Measurements from ENCODE around the gene IL17RD.

The IL17RD gene

GRCh38 chr3:57179580-57180410 lies 14.6 kb upstream of the IL17RD start:
- ChIA-PET POLR2A (interaction anchor here (0.5 kb wide), 1 partner anchor 702 kb away, joined by 4 read pairs; no protein-coding TSS in a partner anchor), CTCF (interaction anchor here (0.7 to 2.7 kb wide), 8 partner anchors 9 to 316 kb away, joined by 3 to 15 read pairs (median 4); no protein-coding TSS in a partner anchor)
- H3K27ac ChIP-seq (ENCODE audit: insufficient read depth in 1 of 2, low read depth in 1 of 2, low read length in 2 of 2, poor library complexity in 1 of 2, severe bottlenecking in 2 of 2): no peak overlapping the region
- no peaks in the 10 kb centered on the region for H3K36me3 ChIP-seq (ENCODE audit: control insufficient read depth in 4 of 4, insufficient read depth in 4 of 4, low read length in 3 of 4)
- peaks cover 0 to 6% (median 2%) of the 10 kb centered on the region in 4 experiments for H3K4me1 ChIP-seq (ENCODE audit: control extremely low read depth in 1 of 4, control insufficient read depth in 4 of 4, insufficient read depth in 4 of 4, low read length in 3 of 4)
- DNase-seq: peak; percentile 34 to 57 (median 47)
- no peak overlapping the region for H3K4me3 ChIP-seq (ENCODE audit: control insufficient read depth in 1 of 7, extremely low read depth in 1 of 7, insufficient read depth in 4 of 7, low read depth in 2 of 7, low read length in 6 of 7)
- WGBS (ENCODE audit: insufficient coverage): 93% methylated on average over 3 of the region's 5 CpGs
- no peaks in the 10 kb centered on the region for H3K27me3 ChIP-seq (replicated peaks in 2 of 5; ENCODE audit: control insufficient read depth in 4 of 5, insufficient read depth in 5 of 5, low read length in 4 of 5)
- no peaks in the 10 kb centered on the region for H3K9me3 ChIP-seq (ENCODE audit: control extremely low read depth in 1 of 5, control insufficient read depth in 4 of 5, insufficient read depth in 2 of 5, low read depth in 1 of 5, low read length in 4 of 5)

- no peak overlapping the region for H3K4me3 ChIP-seq (ENCODE audit: control insufficient read depth in 1 of 7, extremely low read depth in 1 of 7, insufficient read depth in 4 of 7, low read depth in 2 of 7, low read length in 6 of 7)
- no peak for DNase-seq
- no peaks in the 10 kb centered on the region for H3K36me3 ChIP-seq (ENCODE audit: control insufficient read depth in 4 of 4, insufficient read depth in 4 of 4, low read length in 3 of 4)
- no peaks in the 10 kb centered on the region for H3K9me3 ChIP-seq (ENCODE audit: control extremely low read depth in 1 of 5, control insufficient read depth in 4 of 5, insufficient read depth in 2 of 5, low read depth in 1 of 5, low read length in 4 of 5)
- ChIA-PET POLR2A (no interaction called here), CTCF (interaction anchor here (0.6 to 1.8 kb wide), 2 partner anchors 17 to 513 kb away, joined by 3 to 4 read pairs; no protein-coding TSS in a partner anchor)
- H3K27ac ChIP-seq (ENCODE audit: insufficient read depth in 1 of 2, low read depth in 1 of 2, low read length in 2 of 2, poor library complexity in 1 of 2, severe bottlenecking in 2 of 2): no peak overlapping the region
- WGBS (ENCODE audit: insufficient coverage): no CpG with 5 or more reads among the region's 1 CpG
- H3K4me1 ChIP-seq (ENCODE audit: control extremely low read depth in 1 of 4, control insufficient read depth in 4 of 4, insufficient read depth in 4 of 4, low read length in 3 of 4): peaks cover 0 to 19% (median 11%) of the 10 kb centered on the region in 4 experiments
- peaks cover 0 to under 1% (median 0%) of the 10 kb centered on the region in 5 experiments for H3K27me3 ChIP-seq (replicated peaks in 2 of 5; ENCODE audit: control insufficient read depth in 4 of 5, insufficient read depth in 5 of 5, low read length in 4 of 5)
Measured at GRCh38 chr3:57176045-57176444, 10.9 kb upstream of the IL17RD start.

GRCh38 chr3:57173687-57174086 lies 8.5 kb upstream of the IL17RD start:
- CTCF ChIA-PET: interaction anchor here (1.1 to 1.4 kb wide), 2 partner anchors 8 to 47 kb away, joined by 3 to 4 read pairs; no protein-coding TSS in a partner anchor
- Histone ChIP-seq H3K4me3 (ENCODE audit: control insufficient read depth in 1 of 7, extremely low read depth in 1 of 7, insufficient read depth in 4 of 7, low read depth in 2 of 7, low read length in 6 of 7) (no peak overlapping the region), H3K27me3 (replicated peaks in 2 of 5; ENCODE audit: control insufficient read depth in 4 of 5, insufficient read depth in 5 of 5, low read length in 4 of 5) (peaks cover 0 to 11% (median 10%) of the 10 kb centered on the region in 5 experiments), H3K4me1 (ENCODE audit: control extremely low read depth in 1 of 4, control insufficient read depth in 4 of 4, insufficient read depth in 4 of 4, low read length in 3 of 4) (peaks cover 5 to 27% (median 17%) of the 10 kb centered on the region in 4 experiments), H3K27ac (ENCODE audit: insufficient read depth in 1 of 2, low read depth in 1 of 2, low read length in 2 of 2, poor library complexity in 1 of 2, severe bottlenecking in 2 of 2) (no peak overlapping the region), H3K36me3 (ENCODE audit: control insufficient read depth in 4 of 4, insufficient read depth in 4 of 4, low read length in 3 of 4) (no peaks in the 10 kb centered on the region), H3K9me3 (ENCODE audit: control extremely low read depth in 1 of 5, control insufficient read depth in 4 of 5, insufficient read depth in 2 of 5, low read depth in 1 of 5, low read length in 4 of 5) (no peaks in the 10 kb centered on the region)
- 0% methylated on average over 1 of the region's 2 CpGs for WGBS (ENCODE audit: insufficient coverage)
- POLR2A ChIA-PET: interaction anchor here (0.7 kb wide), 1 partner anchor 127 kb away, joined by 3 read pairs; no protein-coding TSS in a partner anchor
- DNase-seq: no peak

GRCh38 chr3:57170946-57171345 lies 5.8 kb upstream of the IL17RD start:
- H3K4me3 ChIP-seq (ENCODE audit: control insufficient read depth in 1 of 7, extremely low read depth in 1 of 7, insufficient read depth in 4 of 7, low read depth in 2 of 7, low read length in 6 of 7): no peak overlapping the region
- 100% methylated on average over 1 of the region's 1 CpG for WGBS (ENCODE audit: insufficient coverage)
- H3K4me1 ChIP-seq (ENCODE audit: control extremely low read depth in 1 of 4, control insufficient read depth in 4 of 4, insufficient read depth in 4 of 4, low read length in 3 of 4): peaks cover 5 to 27% (median 17%) of the 10 kb centered on the region in 4 experiments
- H3K27me3 ChIP-seq (replicated peaks in 2 of 5; ENCODE audit: control insufficient read depth in 4 of 5, insufficient read depth in 5 of 5, low read length in 4 of 5): peaks cover under 1 to 38% (median 26%) of the 10 kb centered on the region in 5 experiments
- H3K36me3 ChIP-seq (ENCODE audit: control insufficient read depth in 4 of 4, insufficient read depth in 4 of 4, low read length in 3 of 4): no peaks in the 10 kb centered on the region
- H3K9me3 ChIP-seq (ENCODE audit: control extremely low read depth in 1 of 5, control insufficient read depth in 4 of 5, insufficient read depth in 2 of 5, low read depth in 1 of 5, low read length in 4 of 5): no peaks in the 10 kb centered on the region
- ChIA-PET CTCF (interaction anchor here (0.7 to 2.3 kb wide), 13 partner anchors 8 to 587 kb away, joined by 3 to 15 read pairs (median 4); no protein-coding TSS in a partner anchor), POLR2A (no interaction called here)
- no peak for DNase-seq
- no peak overlapping the region for H3K27ac ChIP-seq (ENCODE audit: insufficient read depth in 1 of 2, low read depth in 1 of 2, low read length in 2 of 2, poor library complexity in 1 of 2, severe bottlenecking in 2 of 2)

- H3K36me3 ChIP-seq (ENCODE audit: control insufficient read depth in 4 of 4, insufficient read depth in 4 of 4, low read length in 3 of 4): no peaks in the 10 kb centered on the region
- POLR2A ChIA-PET: no interaction called here
- CTCF ChIA-PET: interaction anchor here (0.7 to 2.3 kb wide), 19 partner anchors 8 to 588 kb away, joined by 3 to 15 read pairs (median 4); partner anchors contain the start of gene PDE12
- WGBS (ENCODE audit: insufficient coverage): 2% methylated on average over 33 of the region's 40 CpGs
- H3K27me3 ChIP-seq (replicated peaks in 2 of 5; ENCODE audit: control insufficient read depth in 4 of 5, insufficient read depth in 5 of 5, low read length in 4 of 5): peaks cover 5 to 45% (median 28%) of the 10 kb centered on the region in 5 experiments
- DNase-seq: peak; percentile 60 to 81 (median 76)
- H3K4me1 ChIP-seq (ENCODE audit: control extremely low read depth in 1 of 4, control insufficient read depth in 4 of 4, insufficient read depth in 4 of 4, low read length in 3 of 4): peaks cover 7 to 33% (median 19%) of the 10 kb centered on the region in 4 experiments
- peak overlapping the region; percentile 2 to 74 (median 62) for H3K4me3 ChIP-seq (ENCODE audit: control insufficient read depth in 1 of 7, extremely low read depth in 1 of 7, insufficient read depth in 4 of 7, low read depth in 2 of 7, low read length in 6 of 7)
- H3K9me3 ChIP-seq (ENCODE audit: control extremely low read depth in 1 of 5, control insufficient read depth in 4 of 5, insufficient read depth in 2 of 5, low read depth in 1 of 5, low read length in 4 of 5): no peaks in the 10 kb centered on the region
- no peak overlapping the region for H3K27ac ChIP-seq (ENCODE audit: insufficient read depth in 1 of 2, low read depth in 1 of 2, low read length in 2 of 2, poor library complexity in 1 of 2, severe bottlenecking in 2 of 2)
Measured at GRCh38 chr3:57169872-57170623, 4.9 kb upstream of the IL17RD start.

GRCh38 chr3:57169108-57169507 lies 4.0 kb upstream of the IL17RD start:
- Histone ChIP-seq H3K9me3 (ENCODE audit: control extremely low read depth in 1 of 5, control insufficient read depth in 4 of 5, insufficient read depth in 2 of 5, low read depth in 1 of 5, low read length in 4 of 5) (no peaks in the 10 kb centered on the region), H3K27me3 (replicated peaks in 2 of 5; ENCODE audit: control insufficient read depth in 4 of 5, insufficient read depth in 5 of 5, low read length in 4 of 5) (peaks cover 7 to 54% (median 30%) of the 10 kb centered on the region in 5 experiments), H3K27ac (ENCODE audit: insufficient read depth in 1 of 2, low read depth in 1 of 2, low read length in 2 of 2, poor library complexity in 1 of 2, severe bottlenecking in 2 of 2) (no peak overlapping the region), H3K4me3 (ENCODE audit: control insufficient read depth in 1 of 7, extremely low read depth in 1 of 7, insufficient read depth in 4 of 7, low read depth in 2 of 7, low read length in 6 of 7) (no peak overlapping the region), H3K36me3 (ENCODE audit: control insufficient read depth in 4 of 4, insufficient read depth in 4 of 4, low read length in 3 of 4) (no peaks in the 10 kb centered on the region), H3K4me1 (ENCODE audit: control extremely low read depth in 1 of 4, control insufficient read depth in 4 of 4, insufficient read depth in 4 of 4, low read length in 3 of 4) (peaks cover 7 to 34% (median 24%) of the 10 kb centered on the region in 4 experiments)
- POLR2A ChIA-PET: no interaction called here
- CTCF ChIA-PET: interaction anchor here (0.8 to 2.3 kb wide), 14 partner anchors 9 to 387 kb away, joined by 3 to 15 read pairs (median 4); partner anchors contain the start of gene PDE12
- 60% methylated on average over 1 of the region's 3 CpGs for WGBS (ENCODE audit: insufficient coverage)
- no peak for DNase-seq
